ENCODE data around the gene DNAJB14.

Gene DNAJB14

GRCh38 chr4:99943904-99944437 lies 2.4 kb downstream of the DNAJB14 start:
- Histone ChIP-seq H3K4me3 (ENCODE audit: low read length in 2 of 2) (no peak overlapping the region), H3K27me3 (ENCODE audit: control insufficient read depth in 3 of 3, insufficient read depth in 3 of 3, low read depth in 1 of 3, low read length in 3 of 3) (no peaks in the 10 kb centered on the region), H3K18ac (ENCODE audit: low read length) (no peak overlapping the region), H4K91ac (ENCODE audit: low read depth, low read length, poor library complexity) (no peak overlapping the region), H2BK5ac (ENCODE audit: low read length) (no peak overlapping the region), H3K9ac (ENCODE audit: low read depth, low read length, poor library complexity) (no peak overlapping the region), H3K9me3 (replicated peaks in 1 of 2; ENCODE audit: control insufficient read depth in 2 of 2, insufficient read depth in 1 of 2, low read depth in 1 of 2, low read length in 2 of 2) (peaks cover 0 to 18% of the 10 kb centered on the region in 2 donors), H2BK12ac (ENCODE audit: low read length) (no peak overlapping the region), H3K27ac (replicated peaks; ENCODE audit: low read length) (no peak overlapping the region), H2BK15ac (ENCODE audit: low read length) (no peak overlapping the region), H3K4me2 (ENCODE audit: insufficient read depth, low read length, poor library complexity, severe bottlenecking) (no peak overlapping the region), H2AFZ (ENCODE audit: low read length) (no peak overlapping the region), H4K8ac (ENCODE audit: low read depth, low read length) (no peak overlapping the region), H2AK5ac (ENCODE audit: low read depth, low read length) (no peak overlapping the region), H3K14ac (ENCODE audit: low read length) (no peak overlapping the region), H3K23ac (ENCODE audit: low read depth, low read length, poor library complexity) (no peak overlapping the region), H3K36me3 (replicated peaks in 1 of 2; ENCODE audit: control insufficient read depth in 2 of 2, insufficient read depth in 2 of 2, low read length in 2 of 2) (peaks cover 6 to 56% of the 10 kb centered on the region in 2 donors), H3K79me1 (ENCODE audit: low read depth, low read length) (peaks cover 2% of the 10 kb centered on the region), H3K4me1 (ENCODE audit: control insufficient read depth in 2 of 2, insufficient read depth in 1 of 2, low read depth in 1 of 2, low read length in 2 of 2) (peaks cover 2 to 19% of the 10 kb centered on the region in 2 donors), H2BK120ac (ENCODE audit: low read depth, low read length) (no peak overlapping the region), H3K4ac (ENCODE audit: low read length) (no peak overlapping the region)
- DNase-seq (ENCODE audit: low spot score), result no peak
- no CpG with 5 or more reads among the region's 2 CpGs for WGBS, 2 donors (ENCODE audit: extremely low coverage in 2 of 2, insufficient read length in 2 of 2, insufficient replicate concordance in 1 of 2)

GRCh38 chr4:99938243-99938753 lies 8.1 kb downstream of the DNAJB14 start:
- WGBS, 2 donors (ENCODE audit: extremely low coverage in 2 of 2, insufficient read length in 2 of 2, insufficient replicate concordance in 1 of 2), result no CpG with 5 or more reads among the region's 3 CpGs
- Histone ChIP-seq H3K4me1 (ENCODE audit: control insufficient read depth in 2 of 2, insufficient read depth in 1 of 2, low read depth in 1 of 2, low read length in 2 of 2) (no peaks in the 10 kb centered on the region), H2BK12ac (ENCODE audit: low read length) (no peak overlapping the region), H3K9ac (ENCODE audit: low read depth, low read length, poor library complexity) (no peak overlapping the region), H3K27ac (replicated peaks; ENCODE audit: low read length) (no peak overlapping the region), H2BK120ac (ENCODE audit: low read depth, low read length) (no peak overlapping the region), H3K18ac (ENCODE audit: low read length) (no peak overlapping the region), H2AFZ (ENCODE audit: low read length) (no peak overlapping the region), H3K23ac (ENCODE audit: low read depth, low read length, poor library complexity) (no peak overlapping the region), H4K8ac (ENCODE audit: low read depth, low read length) (no peak overlapping the region), H3K14ac (ENCODE audit: low read length) (no peak overlapping the region), H3K27me3 (ENCODE audit: control insufficient read depth in 3 of 3, insufficient read depth in 3 of 3, low read depth in 1 of 3, low read length in 3 of 3) (no peaks in the 10 kb centered on the region), H3K4me3 (ENCODE audit: low read length in 2 of 2) (no peak overlapping the region), H3K9me3 (replicated peaks in 1 of 2; ENCODE audit: control insufficient read depth in 2 of 2, insufficient read depth in 1 of 2, low read depth in 1 of 2, low read length in 2 of 2) (peaks cover 0 to 22% of the 10 kb centered on the region in 2 donors), H2BK5ac (ENCODE audit: low read length) (no peak overlapping the region), H2BK15ac (ENCODE audit: low read length) (no peak overlapping the region), H3K4ac (ENCODE audit: low read length) (no peak overlapping the region), H2AK5ac (ENCODE audit: low read depth, low read length) (no peak overlapping the region), H3K79me1 (ENCODE audit: low read depth, low read length) (peaks cover 4% of the 10 kb centered on the region), H3K36me3 (replicated peaks in 1 of 2; ENCODE audit: control insufficient read depth in 2 of 2, insufficient read depth in 2 of 2, low read length in 2 of 2) (peaks cover 0 to 27% of the 10 kb centered on the region in 2 donors), H3K4me2 (ENCODE audit: insufficient read depth, low read length, poor library complexity, severe bottlenecking) (no peak overlapping the region), H4K91ac (ENCODE audit: low read depth, low read length, poor library complexity) (no peak overlapping the region)
- DNase-seq (ENCODE audit: low spot score), result no peak

- Histone ChIP-seq H3K9ac (ENCODE audit: low read depth, low read length, poor library complexity) (no peak overlapping the region), H3K27ac (replicated peaks; ENCODE audit: low read length) (no peak overlapping the region), H3K4me2 (ENCODE audit: insufficient read depth, low read length, poor library complexity, severe bottlenecking) (no peak overlapping the region), H3K36me3 (replicated peaks in 1 of 2; ENCODE audit: control insufficient read depth in 2 of 2, insufficient read depth in 2 of 2, low read length in 2 of 2) (peaks cover 0 to 30% of the 10 kb centered on the region in 2 donors), H3K14ac (ENCODE audit: low read length) (no peak overlapping the region), H2AFZ (ENCODE audit: low read length) (no peak overlapping the region), H2BK12ac (ENCODE audit: low read length) (no peak overlapping the region), H4K8ac (ENCODE audit: low read depth, low read length) (no peak overlapping the region), H3K18ac (ENCODE audit: low read length) (no peak overlapping the region), H2AK5ac (ENCODE audit: low read depth, low read length) (no peak overlapping the region), H3K4me3 (ENCODE audit: low read length in 2 of 2) (no peak overlapping the region), H2BK120ac (ENCODE audit: low read depth, low read length) (no peak overlapping the region), H3K23ac (ENCODE audit: low read depth, low read length, poor library complexity) (no peak overlapping the region), H3K27me3 (ENCODE audit: control insufficient read depth in 3 of 3, insufficient read depth in 3 of 3, low read depth in 1 of 3, low read length in 3 of 3) (no peaks in the 10 kb centered on the region), H2BK5ac (ENCODE audit: low read length) (no peak overlapping the region), H3K79me1 (ENCODE audit: low read depth, low read length) (peaks cover 2% of the 10 kb centered on the region), H3K4ac (ENCODE audit: low read length) (no peak overlapping the region), H4K91ac (ENCODE audit: low read depth, low read length, poor library complexity) (no peak overlapping the region), H3K9me3 (replicated peaks in 1 of 2; ENCODE audit: control insufficient read depth in 2 of 2, insufficient read depth in 1 of 2, low read depth in 1 of 2, low read length in 2 of 2) (peaks cover 0 to 16% of the 10 kb centered on the region in 2 donors), H2BK15ac (ENCODE audit: low read length) (no peak overlapping the region), H3K4me1 (ENCODE audit: control insufficient read depth in 2 of 2, insufficient read depth in 1 of 2, low read depth in 1 of 2, low read length in 2 of 2) (no peaks in the 10 kb centered on the region)
- DNase-seq (ENCODE audit: low spot score), result no peak
Observed at GRCh38 chr4:99934891-99935290, 11.5 kb downstream of the DNAJB14 start.

- no peak for DNase-seq (ENCODE audit: low spot score)
- H3K4me1 ChIP-seq (ENCODE audit: control insufficient read depth in 2 of 2, insufficient read depth in 1 of 2, low read depth in 1 of 2, low read length in 2 of 2), result no peaks in the 10 kb centered on the region
- H3K23ac ChIP-seq (ENCODE audit: low read depth, low read length, poor library complexity), result no peak overlapping the region
- H2BK12ac ChIP-seq (ENCODE audit: low read length), result no peak overlapping the region
- no peak overlapping the region for H3K27ac ChIP-seq (replicated peaks; ENCODE audit: low read length)
- no peak overlapping the region for H4K91ac ChIP-seq (ENCODE audit: low read depth, low read length, poor library complexity)
- H2BK15ac ChIP-seq (ENCODE audit: low read length), result no peak overlapping the region
- peaks cover 1 to 70% of the 10 kb centered on the region in 2 donors for H3K36me3 ChIP-seq (replicated peaks in 1 of 2; ENCODE audit: control insufficient read depth in 2 of 2, insufficient read depth in 2 of 2, low read length in 2 of 2)
- no peak overlapping the region for H2BK120ac ChIP-seq (ENCODE audit: low read depth, low read length)
- H3K4ac ChIP-seq (ENCODE audit: low read length), result no peak overlapping the region
- H3K9me3 ChIP-seq (replicated peaks in 1 of 2; ENCODE audit: control insufficient read depth in 2 of 2, insufficient read depth in 1 of 2, low read depth in 1 of 2, low read length in 2 of 2), result no peaks in the 10 kb centered on the region
- no peak overlapping the region for H3K4me3 ChIP-seq (ENCODE audit: low read length in 2 of 2)
- no peak overlapping the region for H2AK5ac ChIP-seq (ENCODE audit: low read depth, low read length)
- H3K14ac ChIP-seq (ENCODE audit: low read length), result no peak overlapping the region
- H3K4me2 ChIP-seq (ENCODE audit: insufficient read depth, low read length, poor library complexity, severe bottlenecking), result no peak overlapping the region
- H4K8ac ChIP-seq (ENCODE audit: low read depth, low read length), result no peak overlapping the region
- peaks cover 2% of the 10 kb centered on the region for H3K79me1 ChIP-seq (ENCODE audit: low read depth, low read length)
- H2BK5ac ChIP-seq (ENCODE audit: low read length), result no peak overlapping the region
- no peak overlapping the region for H3K9ac ChIP-seq (ENCODE audit: low read depth, low read length, poor library complexity)
- no peak overlapping the region for H3K18ac ChIP-seq (ENCODE audit: low read length)
- WGBS, 2 donors (ENCODE audit: extremely low coverage in 2 of 2, insufficient read length in 2 of 2, insufficient replicate concordance in 1 of 2), result 100% methylated on average over 1 of the region's 2 CpGs; no CpG with 5 or more reads in 1 of the 2 donors
- H3K27me3 ChIP-seq (ENCODE audit: control insufficient read depth in 3 of 3, insufficient read depth in 3 of 3, low read depth in 1 of 3, low read length in 3 of 3), result no peaks in the 10 kb centered on the region
- H2AFZ ChIP-seq (ENCODE audit: low read length), result no peak overlapping the region
Observed at GRCh38 chr4:99927566-99927965, 18.9 kb downstream of the DNAJB14 start.

Measured in neuronal stem cell (in vitro differentiated cells).